ENCODE results near the gene PLD2. TPM values are rescaled to one million over a fixed set of nuclear protein-coding genes. Genes with fewer than 3 reads are reported as not detected.

Gene PLD2
- total and polyA plus RNA-seq, 9 of the 15 experiments (the other 6 are each of a cell fraction or from before 2014, with no cell fraction given): 0.20 to 7.5 (median 3.3) TPM

DNA sequence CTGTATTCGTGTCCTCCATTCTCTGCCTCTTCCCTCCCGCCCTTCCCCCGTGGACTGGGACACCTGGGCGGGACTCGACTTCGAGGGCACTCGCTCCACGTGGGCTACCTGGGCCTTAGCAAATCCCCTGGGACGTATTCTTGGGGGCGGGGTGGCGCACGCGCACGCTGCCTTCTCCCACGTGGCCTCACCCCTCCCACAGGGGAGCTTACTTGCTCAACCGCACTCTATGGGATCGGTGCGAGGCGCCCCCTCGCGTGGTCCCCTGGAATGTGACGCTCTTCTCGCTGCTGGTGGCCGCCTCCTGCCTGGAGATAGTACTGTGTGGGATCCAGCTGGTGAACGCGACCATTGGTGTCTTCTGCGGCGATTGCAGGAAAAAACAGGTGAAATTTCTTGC is 24.3 kb upstream of the PLD2 start (continued):
- TF ChIP-seq, protein P1, sequence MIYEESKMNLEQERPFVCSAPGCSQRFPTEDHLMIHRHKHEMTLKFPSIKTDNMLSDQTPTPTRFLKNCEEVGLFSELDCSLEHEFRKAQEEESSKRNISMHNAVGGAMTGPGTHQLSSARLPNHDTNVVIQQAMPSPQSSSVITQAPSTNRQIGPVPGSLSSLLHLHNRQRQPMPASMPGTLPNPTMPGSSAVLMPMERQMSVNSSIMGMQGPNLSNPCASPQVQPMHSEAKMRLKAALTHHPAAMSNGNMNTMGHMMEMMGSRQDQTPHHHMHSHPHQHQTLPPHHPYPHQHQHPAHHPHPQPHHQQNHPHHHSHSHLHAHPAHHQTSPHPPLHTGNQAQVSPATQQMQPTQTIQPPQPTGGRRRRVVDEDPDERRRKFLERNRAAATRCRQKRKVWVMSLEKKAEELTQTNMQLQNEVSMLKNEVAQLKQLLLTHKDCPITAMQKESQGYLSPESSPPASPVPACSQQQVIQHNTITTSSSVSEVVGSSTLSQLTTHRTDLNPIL (CRISPR knock-in tag; IDR thresholded peaks at IDR 0.05): no peak
- TF ChIP-seq MYC (IDR thresholded peaks at IDR 0.05; ENCODE audit: low read depth, low read length) (peak; percentile 71; the same call in 1 of the 2 replicates), MYC (CRISPR knock-in tag; IDR thresholded peaks at IDR 0.05; ENCODE audit: borderline replicate concordance, low read depth) (no peak), RBM25 (IDR thresholded peaks at IDR 0.05; ENCODE audit: low read depth, low read length, severe bottlenecking) (no peak), RHOXF2B (CRISPR knock-in tag; conservative IDR thresholded peaks at IDR 0.05) (no peak), KLF1 (tag; IDR thresholded peaks at IDR 0.05) (no peak), CREB1 (IDR thresholded peaks at IDR 0.05) (no peak), CREB1 (CRISPR knock-in tag; IDR thresholded peaks at IDR 0.05) (peak; percentile 37; the same call in 1 of the 2 replicates), ZSCAN29 (IDR thresholded peaks at IDR 0.05) (no peak), ZFX (CRISPR knock-in tag; IDR thresholded peaks at IDR 0.05) (no peak), SREBF2 (CRISPR knock-in tag; IDR thresholded peaks at IDR 0.05) (no peak), NONO (IDR thresholded peaks at IDR 0.05; ENCODE audit: low read depth in 2 of 2, low read length in 1 of 2) (no peak), PHF20 (IDR thresholded peaks at IDR 0.05; ENCODE audit: partially characterized antibody) (no peak), ZNF165 (CRISPR knock-in tag; IDR thresholded peaks at IDR 0.05; ENCODE audit: borderline replicate concordance) (no peak), RBM34 (IDR thresholded peaks at IDR 0.05; ENCODE audit: borderline replicate concordance, insufficient read depth, low read length) (no peak), CHD1 (IDR thresholded peaks at IDR 0.05; ENCODE audit: low read length) (no peak), ZNF436 (CRISPR knock-in tag; IDR thresholded peaks at IDR 0.05) (no peak), MXI1 (IDR thresholded peaks at IDR 0.05; ENCODE audit: low read depth, low read length) (no peak), MECOM (CRISPR knock-in tag; IDR thresholded peaks at IDR 0.05) (no peak)
- TF ChIP-seq, protein P2, sequence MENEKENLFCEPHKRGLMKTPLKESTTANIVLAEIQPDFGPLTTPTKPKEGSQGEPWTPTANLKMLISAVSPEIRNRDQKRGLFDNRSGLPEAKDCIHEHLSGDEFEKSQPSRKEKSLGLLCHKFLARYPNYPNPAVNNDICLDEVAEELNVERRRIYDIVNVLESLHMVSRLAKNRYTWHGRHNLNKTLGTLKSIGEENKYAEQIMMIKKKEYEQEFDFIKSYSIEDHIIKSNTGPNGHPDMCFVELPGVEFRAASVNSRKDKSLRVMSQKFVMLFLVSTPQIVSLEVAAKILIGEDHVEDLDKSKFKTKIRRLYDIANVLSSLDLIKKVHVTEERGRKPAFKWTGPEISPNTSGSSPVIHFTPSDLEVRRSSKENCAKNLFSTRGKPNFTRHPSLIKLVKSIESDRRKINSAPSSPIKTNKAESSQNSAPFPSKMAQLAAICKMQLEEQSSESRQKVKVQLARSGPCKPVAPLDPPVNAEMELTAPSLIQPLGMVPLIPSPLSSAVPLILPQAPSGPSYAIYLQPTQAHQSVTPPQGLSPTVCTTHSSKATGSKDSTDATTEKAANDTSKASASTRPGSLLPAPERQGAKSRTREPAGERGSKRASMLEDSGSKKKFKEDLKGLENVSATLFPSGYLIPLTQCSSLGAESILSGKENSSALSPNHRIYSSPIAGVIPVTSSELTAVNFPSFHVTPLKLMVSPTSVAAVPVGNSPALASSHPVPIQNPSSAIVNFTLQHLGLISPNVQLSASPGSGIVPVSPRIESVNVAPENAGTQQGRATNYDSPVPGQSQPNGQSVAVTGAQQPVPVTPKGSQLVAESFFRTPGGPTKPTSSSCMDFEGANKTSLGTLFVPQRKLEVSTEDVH (IDR thresholded peaks at IDR 0.05; ENCODE audit: low read depth, partially characterized antibody): no peak
- TF ChIP-seq, protein P3, sequence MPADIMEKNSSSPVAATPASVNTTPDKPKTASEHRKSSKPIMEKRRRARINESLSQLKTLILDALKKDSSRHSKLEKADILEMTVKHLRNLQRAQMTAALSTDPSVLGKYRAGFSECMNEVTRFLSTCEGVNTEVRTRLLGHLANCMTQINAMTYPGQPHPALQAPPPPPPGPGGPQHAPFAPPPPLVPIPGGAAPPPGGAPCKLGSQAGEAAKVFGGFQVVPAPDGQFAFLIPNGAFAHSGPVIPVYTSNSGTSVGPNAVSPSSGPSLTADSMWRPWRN (IDR thresholded peaks at IDR 0.05; ENCODE audit: low read depth): no peak
- TF ChIP-seq, protein P4, sequence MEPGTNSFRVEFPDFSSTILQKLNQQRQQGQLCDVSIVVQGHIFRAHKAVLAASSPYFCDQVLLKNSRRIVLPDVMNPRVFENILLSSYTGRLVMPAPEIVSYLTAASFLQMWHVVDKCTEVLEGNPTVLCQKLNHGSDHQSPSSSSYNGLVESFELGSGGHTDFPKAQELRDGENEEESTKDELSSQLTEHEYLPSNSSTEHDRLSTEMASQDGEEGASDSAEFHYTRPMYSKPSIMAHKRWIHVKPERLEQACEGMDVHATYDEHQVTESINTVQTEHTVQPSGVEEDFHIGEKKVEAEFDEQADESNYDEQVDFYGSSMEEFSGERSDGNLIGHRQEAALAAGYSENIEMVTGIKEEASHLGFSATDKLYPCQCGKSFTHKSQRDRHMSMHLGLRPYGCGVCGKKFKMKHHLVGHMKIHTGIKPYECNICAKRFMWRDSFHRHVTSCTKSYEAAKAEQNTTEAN (CRISPR knock-in tag; IDR thresholded peaks at IDR 0.05): no peak
- TF ChIP-seq, protein P5, sequence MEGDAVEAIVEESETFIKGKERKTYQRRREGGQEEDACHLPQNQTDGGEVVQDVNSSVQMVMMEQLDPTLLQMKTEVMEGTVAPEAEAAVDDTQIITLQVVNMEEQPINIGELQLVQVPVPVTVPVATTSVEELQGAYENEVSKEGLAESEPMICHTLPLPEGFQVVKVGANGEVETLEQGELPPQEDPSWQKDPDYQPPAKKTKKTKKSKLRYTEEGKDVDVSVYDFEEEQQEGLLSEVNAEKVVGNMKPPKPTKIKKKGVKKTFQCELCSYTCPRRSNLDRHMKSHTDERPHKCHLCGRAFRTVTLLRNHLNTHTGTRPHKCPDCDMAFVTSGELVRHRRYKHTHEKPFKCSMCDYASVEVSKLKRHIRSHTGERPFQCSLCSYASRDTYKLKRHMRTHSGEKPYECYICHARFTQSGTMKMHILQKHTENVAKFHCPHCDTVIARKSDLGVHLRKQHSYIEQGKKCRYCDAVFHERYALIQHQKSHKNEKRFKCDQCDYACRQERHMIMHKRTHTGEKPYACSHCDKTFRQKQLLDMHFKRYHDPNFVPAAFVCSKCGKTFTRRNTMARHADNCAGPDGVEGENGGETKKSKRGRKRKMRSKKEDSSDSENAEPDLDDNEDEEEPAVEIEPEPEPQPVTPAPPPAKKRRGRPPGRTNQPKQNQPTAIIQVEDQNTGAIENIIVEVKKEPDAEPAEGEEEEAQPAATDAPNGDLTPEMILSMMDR (IDR thresholded peaks at IDR 0.05 in 2 of 3, conservative IDR thresholded peaks at IDR 0.05 in 1 of 3; ENCODE audit: insufficient read depth in 2 of 3, low read depth in 1 of 3, low read length in 3 of 3): peak; percentile 48 to 67 (median 50)
